ENCODE measurements around the gene MRPL43.

DNA sequence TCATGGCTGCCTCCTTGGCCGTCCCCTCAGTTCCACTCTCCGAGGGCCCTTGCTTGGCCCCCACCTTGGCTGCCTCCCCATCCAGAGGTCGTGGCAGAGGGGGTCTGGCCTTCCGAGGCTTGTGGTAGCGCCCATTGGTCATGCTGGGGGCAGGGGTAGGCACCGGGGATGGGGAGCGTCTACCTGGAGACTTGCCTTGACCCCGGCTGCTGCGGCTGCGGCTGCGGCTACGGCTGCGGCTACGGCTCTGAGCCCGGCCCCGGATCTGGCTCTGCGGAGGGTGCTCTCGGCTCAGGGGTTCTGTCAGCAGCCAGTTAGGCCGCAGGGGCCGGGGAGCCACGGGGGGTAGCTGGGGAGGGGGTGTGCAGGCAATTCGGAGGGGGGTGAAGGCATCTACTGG, 23.0 kb upstream of the MRPL43 start:
- TF ChIP-seq POLR2A (IDR thresholded peaks at IDR 0.05) (no peak), CTCF (IDR thresholded peaks at IDR 0.05) (no peak), POLR2AphosphoS5 (IDR thresholded peaks at IDR 0.05) (no peak), EP300 (IDR thresholded peaks at IDR 0.05; ENCODE audit: low read depth) (no peak)
